WTC11 (cell line): Measurements from ENCODE around the gene COIL. TPM values are rescaled to one million over a fixed set of nuclear protein-coding genes. Genes with fewer than 3 reads are reported as not detected.
"Not testable (repeated sequence)": the region's sequence is repeated elsewhere in the genome, so short reads cannot be mapped to it uniquely, and the experiment has no call there.

Source experiments
- ATAC-seq: fragments of 200-7000 bp; cut with Tn5 transposase; 2 replicates; pipeline ENCODE4 v1.10.0; 2021; ENCODE audit warnings: mild to moderate bottlenecking, moderate library complexity
- CTCF ChIA-PET: fragments of 300-600 bp; sonication (Branson Sonifier 250); formaldehyde crosslinking; loops from one replicate; lab custom pipeline; 2021; ENCODE audit warnings: antibody characterized with exemption; lab: Charles Lee
- POLR2A ChIA-PET: fragments of 350-600 bp; sonication (Branson Sonifier 250); formaldehyde crosslinking; loops from one replicate; lab custom pipeline; 2021; ENCODE audit warnings: antibody characterized with exemption; lab: Charles Lee
- DNase-seq: peaks from one replicate; pipeline ENCODE4 v3.0.0; 2021; ENCODE audit warnings: low spot score
- H3K27ac Mint-ChIP-seq: 2 replicates; pipeline ENCODE4 v1.8.0; 2021; ENCODE audit warnings: mixed read lengths
- H3K27me3 Mint-ChIP-seq: 2 replicates; pipeline ENCODE4 v1.8.0; 2021; ENCODE audit warnings: low read depth, mild to moderate bottlenecking, moderate library complexity, mixed read lengths
- H3K36me3 Mint-ChIP-seq: 2 replicates; pipeline ENCODE4 v1.8.0; 2021; ENCODE audit warnings: mixed read lengths
- H3K4me1 Mint-ChIP-seq: 2 replicates; pipeline ENCODE4 v1.8.0; 2022; ENCODE audit warnings: mixed read lengths
- H3K4me3 Mint-ChIP-seq: 2 replicates; pipeline ENCODE4 v1.8.0; 2021; ENCODE audit warnings: mild to moderate bottlenecking, moderate library complexity, mixed read lengths
- H3K9me3 Mint-ChIP-seq: 2 replicates; pipeline ENCODE4 v1.8.0; 2021; ENCODE audit warnings: mixed read lengths
- CREB1 ChIP-seq: sonication (generic); formaldehyde crosslinking; IDR thresholded peaks from 2 replicates; pipeline ENCODE4 v1.8.0; 2023; ENCODE audit warnings: mild to moderate bottlenecking, missing genetic modification reagents
- GABPB1 ChIP-seq: sonication (generic); formaldehyde crosslinking; IDR thresholded peaks from 2 replicates; pipeline ENCODE4 v1.8.1; 2023; ENCODE audit warnings: mild to moderate bottlenecking, missing genetic modification reagents
- GRHL2 ChIP-seq: fragments of 250-450 bp; sonication (Bioruptor Pico); IDR thresholded peaks from 2 replicates; pipeline ENCODE4 v1.8.0; 2022; ENCODE audit warnings: mild to moderate bottlenecking, moderate library complexity; ENCODE audit not compliant: insufficient replicate concordance, severe bottlenecking
- GTF2I ChIP-seq: fragments of 250-450 bp; sonication (Bioruptor Pico); conservative IDR thresholded peaks from 2 replicates; pipeline ENCODE4 v1.4.0; 2021; ENCODE audit warnings: mild to moderate bottlenecking
- JAZF1 ChIP-seq: fragments of 250-450 bp; sonication (Bioruptor Pico); IDR thresholded peaks from 2 replicates; pipeline ENCODE4 v1.9.0; 2021; ENCODE audit warnings: moderate library complexity, mild to moderate bottlenecking, inconsistent platforms
- KAT7 ChIP-seq: sonication (generic); formaldehyde crosslinking; IDR thresholded peaks from 2 replicates; pipeline ENCODE4 v1.8.1; 2023; ENCODE audit warnings: missing genetic modification reagents, mild to moderate bottlenecking, borderline replicate concordance
- NFE2L1 ChIP-seq: sonication (generic); formaldehyde crosslinking; IDR thresholded peaks from 2 replicates; pipeline ENCODE4 v1.8.1; 2023; ENCODE audit warnings: missing genetic modification reagents
- PRRX2 ChIP-seq: fragments of 250-450 bp; sonication (Bioruptor Pico); IDR thresholded peaks from 2 replicates; pipeline ENCODE4 v1.8.0; 2021; ENCODE audit warnings: mild to moderate bottlenecking
- ZNF121 ChIP-seq: sonication (generic); formaldehyde crosslinking; IDR thresholded peaks from 2 replicates; pipeline ENCODE4 v1.8.0; 2023; ENCODE audit warnings: missing genetic modification reagents
- ZNF232 ChIP-seq: sonication (generic); formaldehyde crosslinking; IDR thresholded peaks from 2 replicates; pipeline ENCODE4 v1.8.0; 2022; ENCODE audit warnings: mild to moderate bottlenecking, missing genetic modification reagents
- total RNA-seq: library from RNA; stranded (reverse); gene quantifications from 3 replicates; pipeline ENCODE4 v1.2.3, GENCODE V29; 2021
- TF ChIP-seq, protein P1 (sequence below): sonication (generic); formaldehyde crosslinking; IDR thresholded peaks from 2 replicates; pipeline ENCODE4 v1.8.0; 2022; ENCODE audit warnings: mild to moderate bottlenecking, missing genetic modification reagents
- TF ChIP-seq, protein P2 (sequence below): fragments of 250-450 bp; sonication (Bioruptor Pico); IDR thresholded peaks from 2 replicates; pipeline ENCODE4 v1.9.0; 2021; ENCODE audit warnings: moderate library complexity, mild to moderate bottlenecking, inconsistent platforms, borderline replicate concordance
- TF ChIP-seq, protein P3 (sequence below): sonication (generic); formaldehyde crosslinking; IDR thresholded peaks from 2 replicates; pipeline ENCODE4 v1.8.0; 2022; ENCODE audit warnings: mild to moderate bottlenecking, missing genetic modification reagents
- TF ChIP-seq, protein P4 (sequence below): fragments of 250-450 bp; sonication (Bioruptor Pico); IDR thresholded peaks from 2 replicates; pipeline ENCODE4 v2.1.2; 2022; ENCODE audit warnings: mild to moderate bottlenecking, moderate library complexity
- TF ChIP-seq, protein P5 (sequence below): sonication (generic); formaldehyde crosslinking; conservative IDR thresholded peaks from 2 replicates; pipeline ENCODE4 v1.8.1; 2022; ENCODE audit warnings: mild to moderate bottlenecking, missing genetic modification reagents
- TF ChIP-seq, protein P6 (sequence below): sonication (generic); formaldehyde crosslinking; IDR thresholded peaks from 2 replicates; pipeline ENCODE4 v1.8.1; 2022; ENCODE audit warnings: missing genetic modification reagents, borderline replicate concordance

Gene COIL
- total RNA-seq, 1 experiment from 2014 or later = 23.5 TPM

DNA sequence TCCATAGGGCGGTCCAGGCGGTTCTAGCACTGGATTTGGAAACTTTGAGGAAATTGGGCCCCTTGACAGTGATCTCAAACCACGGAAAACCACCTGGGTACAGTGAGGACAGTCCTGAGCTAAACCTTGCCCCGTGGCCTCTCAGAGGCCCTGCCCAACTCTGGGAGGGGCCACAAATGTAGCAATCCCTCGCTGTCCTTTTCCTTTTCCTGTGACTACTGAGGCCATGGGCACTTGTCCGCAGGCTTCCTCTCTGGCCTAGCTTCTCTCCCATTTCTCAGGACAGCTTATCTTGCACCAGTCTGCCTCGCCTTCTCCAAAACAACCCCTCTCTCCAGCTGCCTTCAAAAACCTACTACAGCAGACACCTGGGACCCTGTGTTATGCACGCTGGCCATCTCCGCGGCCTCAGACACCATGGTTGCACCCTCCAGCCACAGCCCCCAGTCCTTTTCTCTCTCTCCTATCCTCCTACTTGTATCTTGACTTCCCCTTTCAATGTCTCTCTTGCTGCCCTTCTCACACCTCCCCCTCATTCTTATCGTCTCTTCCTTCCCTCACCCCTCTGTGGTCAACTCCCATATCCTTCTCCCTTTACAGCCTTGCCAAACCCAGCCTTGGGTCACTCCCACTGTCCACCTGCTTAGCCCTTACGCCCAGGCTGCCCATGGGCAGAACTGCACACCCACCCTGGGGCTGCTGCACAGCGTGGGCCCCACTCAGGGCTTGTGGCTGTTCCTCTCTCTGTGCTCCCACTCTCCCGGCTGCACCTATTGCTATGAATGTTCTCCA is 24.7 kb upstream of the COIL start (continued):
- TF ChIP-seq CREB1 (CRISPR knock-in tag) (no peak), PRRX2 (CRISPR knock-in tag) (no peak)
- TF ChIP-seq, protein P1, sequence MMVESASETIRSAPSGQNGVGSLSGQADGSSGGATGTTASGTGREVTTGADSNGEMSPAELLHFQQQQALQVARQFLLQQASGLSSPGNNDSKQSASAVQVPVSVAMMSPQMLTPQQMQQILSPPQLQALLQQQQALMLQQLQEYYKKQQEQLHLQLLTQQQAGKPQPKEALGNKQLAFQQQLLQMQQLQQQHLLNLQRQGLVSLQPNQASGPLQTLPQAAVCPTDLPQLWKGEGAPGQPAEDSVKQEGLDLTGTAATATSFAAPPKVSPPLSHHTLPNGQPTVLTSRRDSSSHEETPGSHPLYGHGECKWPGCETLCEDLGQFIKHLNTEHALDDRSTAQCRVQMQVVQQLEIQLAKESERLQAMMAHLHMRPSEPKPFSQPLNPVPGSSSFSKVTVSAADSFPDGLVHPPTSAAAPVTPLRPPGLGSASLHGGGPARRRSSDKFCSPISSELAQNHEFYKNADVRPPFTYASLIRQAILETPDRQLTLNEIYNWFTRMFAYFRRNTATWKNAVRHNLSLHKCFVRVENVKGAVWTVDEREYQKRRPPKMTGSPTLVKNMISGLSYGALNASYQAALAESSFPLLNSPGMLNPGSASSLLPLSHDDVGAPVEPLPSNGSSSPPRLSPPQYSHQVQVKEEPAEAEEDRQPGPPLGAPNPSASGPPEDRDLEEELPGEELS (CRISPR knock-in tag) = no peak

DNA sequence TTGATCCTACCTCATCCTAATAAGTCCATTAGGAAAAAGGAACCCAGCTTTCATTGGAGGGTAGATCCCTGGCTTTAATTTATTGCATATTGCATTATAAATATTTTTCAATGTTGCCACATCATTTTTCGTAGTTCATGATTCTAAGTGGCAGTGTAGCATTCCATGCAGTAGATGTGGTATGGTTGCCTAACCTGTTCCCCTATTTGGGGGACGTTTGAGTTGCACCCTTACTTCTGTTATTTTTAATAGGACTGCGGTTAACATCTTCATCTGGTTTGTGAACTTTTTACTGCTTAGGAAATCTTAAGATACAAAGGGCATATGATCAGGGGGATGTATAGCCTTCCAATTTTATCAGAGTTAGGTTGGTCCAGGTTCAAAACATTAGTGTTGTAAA is 22.5 kb upstream of the COIL start:
- H3K4me1 Mint-ChIP-seq = peaks cover 29% of the 10 kb centered on the region
- CTCF ChIA-PET = interaction anchor here (0.9 to 1.7 kb wide), 2 partner anchors 101 to 123 kb away, joined by 3 to 4 read pairs; no protein-coding TSS in a partner anchor
- H3K36me3 Mint-ChIP-seq = peaks cover 29% of the 10 kb centered on the region
- POLR2A ChIA-PET = no interaction called here
- no peak overlapping the region for H3K4me3 Mint-ChIP-seq
- ATAC-seq (no peak), DNase-seq (no peak)
- H3K9me3 Mint-ChIP-seq = no peaks in the 10 kb centered on the region
- no peaks in the 10 kb centered on the region for H3K27me3 Mint-ChIP-seq
- no peak for TF ChIP-seq ZNF232 (CRISPR knock-in tag)
- TF ChIP-seq, protein P2, sequence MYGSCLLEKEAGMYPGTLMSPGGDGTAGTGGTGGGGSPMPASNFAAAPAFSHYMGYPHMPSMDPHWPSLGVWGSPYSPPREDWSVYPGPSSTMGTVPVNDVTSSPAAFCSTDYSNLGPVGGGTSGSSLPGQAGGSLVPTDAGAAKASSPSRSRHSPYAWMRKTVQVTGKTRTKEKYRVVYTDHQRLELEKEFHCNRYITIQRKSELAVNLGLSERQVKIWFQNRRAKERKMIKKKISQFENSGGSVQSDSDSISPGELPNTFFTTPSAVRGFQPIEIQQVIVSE (CRISPR knock-in tag) = no peak
- TF ChIP-seq, protein P3, sequence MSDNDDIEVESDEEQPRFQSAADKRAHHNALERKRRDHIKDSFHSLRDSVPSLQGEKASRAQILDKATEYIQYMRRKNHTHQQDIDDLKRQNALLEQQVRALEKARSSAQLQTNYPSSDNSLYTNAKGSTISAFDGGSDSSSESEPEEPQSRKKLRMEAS (CRISPR knock-in tag) = no peak
- H3K27ac Mint-ChIP-seq = no peak overlapping the region

DNA sequence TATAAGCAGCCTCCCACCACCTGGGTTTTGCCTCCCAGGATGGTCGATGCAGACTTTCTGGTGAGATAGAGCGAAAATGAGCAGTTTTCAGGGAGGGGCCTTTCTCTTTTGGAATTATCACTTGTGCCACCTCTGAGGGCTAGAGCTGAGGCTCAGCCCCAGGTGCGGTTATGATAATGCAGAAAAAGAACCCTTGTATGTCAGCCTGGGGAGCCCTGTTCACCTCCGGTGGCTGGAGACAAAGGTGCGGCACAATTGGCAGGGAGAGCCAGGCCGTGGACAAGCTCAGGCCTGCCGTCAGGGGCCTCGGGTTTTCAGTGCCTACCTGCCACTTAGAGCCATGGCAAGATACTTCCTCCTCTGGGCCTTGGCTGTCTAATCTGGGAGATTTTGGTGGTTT is 21.5 kb upstream of the COIL start:
- no peak overlapping the region; the same call in 1 of the 2 replicates for H3K27ac Mint-ChIP-seq
- POLR2A ChIA-PET = interaction anchor here (0.6 kb wide), 1 partner anchor 567 kb away, joined by 4 read pairs; no protein-coding TSS in a partner anchor
- no peak for ATAC-seq

DNA sequence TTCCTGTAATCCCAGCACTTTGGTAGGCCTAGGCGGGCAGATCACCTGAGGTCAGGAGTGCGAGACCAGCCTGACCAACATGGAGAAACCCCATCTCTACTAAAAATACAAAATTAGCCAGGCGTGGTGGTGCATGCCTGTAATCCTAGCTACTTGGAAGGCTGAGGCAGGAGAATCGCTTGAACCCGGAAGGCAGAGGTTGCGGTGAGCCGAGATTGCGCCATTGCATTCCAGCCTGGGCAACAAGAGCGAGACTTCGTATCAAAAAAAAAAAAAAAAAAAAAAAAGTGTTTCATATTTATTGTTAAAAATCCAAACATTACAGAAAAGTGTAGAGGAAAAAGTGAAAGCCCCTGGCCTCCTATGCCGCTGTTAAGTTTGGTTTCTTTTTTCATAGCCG is 19.7 kb upstream of the COIL start:
- H3K27me3 Mint-ChIP-seq, H3K27ac Mint-ChIP-seq, ATAC-seq, POLR2A ChIA-PET, H3K9me3 Mint-ChIP-seq, CTCF ChIA-PET, H3K4me3 Mint-ChIP-seq, H3K36me3 Mint-ChIP-seq, DNase-seq: not testable (repeated sequence)
- peaks cover 40% of the 10 kb centered on the region for H3K4me1 Mint-ChIP-seq

More for the DNA sequence above, 21.5 kb upstream of the COIL start:
- Mint-ChIP-seq H3K36me3 (peaks cover 19% of the 10 kb centered on the region), H3K4me1 (peaks cover 33% of the 10 kb centered on the region), H3K9me3 (no peaks in the 10 kb centered on the region), H3K4me3 (no peak overlapping the region), H3K27me3 (no peaks in the 10 kb centered on the region)
- no peak for DNase-seq
- TF ChIP-seq, protein P4, sequence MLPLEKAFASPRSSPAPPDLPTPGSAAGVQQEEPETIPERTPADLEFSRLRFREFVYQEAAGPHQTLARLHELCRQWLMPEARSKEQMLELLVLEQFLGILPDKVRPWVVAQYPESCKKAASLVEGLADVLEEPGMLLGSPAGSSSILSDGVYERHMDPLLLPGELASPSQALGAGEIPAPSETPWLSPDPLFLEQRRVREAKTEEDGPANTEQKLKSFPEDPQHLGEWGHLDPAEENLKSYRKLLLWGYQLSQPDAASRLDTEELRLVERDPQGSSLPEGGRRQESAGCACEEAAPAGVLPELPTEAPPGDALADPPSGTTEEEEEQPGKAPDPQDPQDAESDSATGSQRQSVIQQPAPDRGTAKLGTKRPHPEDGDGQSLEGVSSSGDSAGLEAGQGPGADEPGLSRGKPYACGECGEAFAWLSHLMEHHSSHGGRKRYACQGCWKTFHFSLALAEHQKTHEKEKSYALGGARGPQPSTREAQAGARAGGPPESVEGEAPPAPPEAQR = no peak
- TF ChIP-seq, protein P5, sequence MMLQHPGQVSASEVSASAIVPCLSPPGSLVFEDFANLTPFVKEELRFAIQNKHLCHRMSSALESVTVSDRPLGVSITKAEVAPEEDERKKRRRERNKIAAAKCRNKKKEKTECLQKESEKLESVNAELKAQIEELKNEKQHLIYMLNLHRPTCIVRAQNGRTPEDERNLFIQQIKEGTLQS (CRISPR knock-in tag) = no peak
- TF ChIP-seq KAT7 (CRISPR knock-in tag) = no peak
- CTCF ChIA-PET = interaction anchor here (0.9 to 1.7 kb wide), 7 partner anchors 19 to 261 kb away, joined by 3 to 5 read pairs (median 3); partner anchors contain the start of gene COIL

DNA sequence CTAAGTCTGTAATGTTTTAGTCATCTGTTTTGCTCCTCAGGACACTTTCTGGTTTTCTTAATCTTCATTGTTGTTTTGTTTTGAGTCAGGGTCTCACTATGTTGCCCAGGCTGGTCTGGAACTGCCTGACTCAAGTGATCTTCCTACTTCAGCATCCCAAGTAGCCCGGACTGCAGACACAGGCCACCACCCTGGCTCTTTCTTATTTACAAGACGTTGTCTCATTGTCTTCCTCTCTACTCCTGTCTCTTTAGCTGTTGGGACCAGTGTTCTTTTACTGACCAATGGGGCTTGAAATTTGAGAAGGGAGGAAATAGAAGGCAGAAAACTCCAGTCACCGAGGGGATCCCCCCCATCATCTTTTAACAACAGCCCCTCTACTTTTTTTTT is 18.2 kb upstream of the COIL start:
- Mint-ChIP-seq H3K4me1 (peaks cover 48% of the 10 kb centered on the region), H3K9me3 (peaks cover under 1% of the 10 kb centered on the region; the same call in 1 of the 2 replicates), H3K27ac (peak overlapping the region; percentile 91), H3K36me3 (peaks cover 4% of the 10 kb centered on the region), H3K4me3 (peak overlapping the region; percentile 88), H3K27me3 (no peaks in the 10 kb centered on the region)
- ChIA-PET POLR2A (no interaction called here), CTCF (interaction anchor here (1.0 to 3.4 kb wide), 3 partner anchors 18 to 134 kb away, joined by 4 to 15 read pairs (median 8); partner anchors contain the start of gene COIL)
- DNase-seq = no peak
- ATAC-seq = peak; percentile 18
- TF ChIP-seq ZNF121 (CRISPR knock-in tag) (peak; percentile 97), JAZF1 (CRISPR knock-in tag) (no peak), GABPB1 (CRISPR knock-in tag) (no peak), GRHL2 (CRISPR knock-in tag) (no peak), NFE2L1 (CRISPR knock-in tag) (no peak), GTF2I (CRISPR knock-in tag) (0 out of 2 replicates have a peak, but pooled peaks have one; percentile 43)
- TF ChIP-seq, protein P6, sequence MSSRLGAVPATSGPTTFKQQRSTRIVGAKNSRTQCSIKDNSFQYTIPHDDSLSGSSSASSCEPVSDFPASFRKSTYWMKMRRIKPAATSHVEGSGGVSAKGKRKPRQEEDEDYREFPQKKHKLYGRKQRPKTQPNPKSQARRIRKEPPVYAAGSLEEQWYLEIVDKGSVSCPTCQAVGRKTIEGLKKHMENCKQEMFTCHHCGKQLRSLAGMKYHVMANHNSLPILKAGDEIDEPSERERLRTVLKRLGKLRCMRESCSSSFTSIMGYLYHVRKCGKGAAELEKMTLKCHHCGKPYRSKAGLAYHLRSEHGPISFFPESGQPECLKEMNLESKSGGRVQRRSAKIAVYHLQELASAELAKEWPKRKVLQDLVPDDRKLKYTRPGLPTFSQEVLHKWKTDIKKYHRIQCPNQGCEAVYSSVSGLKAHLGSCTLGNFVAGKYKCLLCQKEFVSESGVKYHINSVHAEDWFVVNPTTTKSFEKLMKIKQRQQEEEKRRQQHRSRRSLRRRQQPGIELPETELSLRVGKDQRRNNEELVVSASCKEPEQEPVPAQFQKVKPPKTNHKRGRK = no peak
